Prostate gland (tissue), 2 donors: ENCODE results near the gene BIK.

ENCODE experiments used
- CTCF ChIP-seq, 4 experiments: fragments of 200-600 bp in 2 of 4; fragments of 450-650 bp in 2 of 4; sonication (generic) in 2 of 4; IDR thresholded peaks; 1 replicate in 3 of 4; 2 replicates in 1 of 4; pipeline ENCODE4 v1.5.1; 2016 to 2019; ENCODE audit warnings: antibody characterized with exemption in 4 of 4, mild to moderate bottlenecking in 2 of 4, moderate library complexity in 2 of 4
- POLR2A ChIP-seq: fragments of 450-650 bp; IDR thresholded peaks from one replicate; pipeline ENCODE4 v1.6.1; 2016; ENCODE audit warnings: antibody characterized with exemption, mild to moderate bottlenecking
- POLR2AphosphoS5 ChIP-seq: sonication (generic); formaldehyde crosslinking; IDR thresholded peaks from one replicate; pipeline ENCODE4 v1.6.1; 2017; ENCODE audit warnings: antibody characterized with exemption

DNA sequence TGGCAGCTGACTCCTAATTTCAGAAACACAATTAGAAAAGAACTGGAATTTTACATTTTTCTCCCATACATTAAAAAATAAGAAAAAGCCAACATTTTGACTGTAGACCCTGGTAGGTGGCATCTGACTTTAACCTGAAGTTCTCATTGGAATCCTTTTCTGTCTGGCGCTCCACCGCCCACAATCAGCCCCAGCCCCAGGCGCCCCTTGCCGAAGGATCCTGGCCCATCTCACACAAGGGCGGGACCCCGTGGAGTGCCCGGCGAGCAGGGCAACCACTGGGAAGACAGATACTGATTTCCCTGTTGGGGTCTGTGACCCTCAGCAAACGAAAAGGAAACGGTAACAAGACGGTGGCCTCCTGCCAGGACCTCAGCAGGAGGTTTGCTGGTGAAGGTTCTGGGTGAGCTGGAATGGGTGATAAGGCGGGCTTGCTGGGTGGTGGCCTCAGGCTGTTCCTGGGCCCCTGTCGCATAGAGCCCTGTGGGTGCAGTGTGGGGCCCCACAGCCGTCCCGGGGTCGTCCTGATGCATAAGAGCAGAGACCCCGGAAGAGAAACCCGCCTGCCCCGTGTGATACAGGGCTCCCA, 56.5 kb downstream of the BIK start:
- no peak for TF ChIP-seq CTCF (IDR thresholded peaks at IDR 0.05)
- TF ChIP-seq POLR2A, result no peak
- TF ChIP-seq POLR2AphosphoS5, result no peak
